H1 (cell line): ENCODE results near the gene CSNK2A3. TPM values are rescaled to one million over a fixed set of nuclear protein-coding genes. Genes with fewer than 3 reads are reported as not detected.

ENCODE experiments used
- ATF3 ChIP-seq: IDR thresholded peaks from 2 replicates; pipeline ENCODE4 v1.6.1; 2011; ENCODE audit warnings: low read depth, mild to moderate bottlenecking, low read length; ENCODE audit not compliant: insufficient read depth
- BACH1 ChIP-seq: IDR thresholded peaks from 2 replicates; pipeline ENCODE4 v1.6.1; 2012; ENCODE audit warnings: low read length, improper control_type of control experiment
- CHD7 ChIP-seq: fragments of 300-600 bp; sonication (generic); IDR thresholded peaks from 2 replicates; pipeline ENCODE4 v1.7.1; 2012; ENCODE audit warnings: low read length, moderate library complexity, mild to moderate bottlenecking, inconsistent platforms; ENCODE audit not compliant: insufficient replicate concordance
- CTCF ChIP-seq, 3 experiments: IDR thresholded peaks; 1 replicate in 2 of 3; 2 replicates in 1 of 3; pipeline versions ENCODE4 v1.5.1 to v1.6.1; 2011; ENCODE audit warnings: low read length in 3 of 3, mild to moderate bottlenecking in 3 of 3, inconsistent platforms in 2 of 3, low read depth in 1 of 3, moderate library complexity in 1 of 3; ENCODE audit not compliant: insufficient read depth in 1 of 3; ENCODE audit errors: control extremely low read depth in 1 of 3
- MAFK ChIP-seq: IDR thresholded peaks from 2 replicates; pipeline ENCODE4 v1.6.1; 2012; ENCODE audit warnings: low read depth, mild to moderate bottlenecking, improper control_type of control experiment, low read length
- NANOG ChIP-seq: IDR thresholded peaks from 2 replicates; pipeline ENCODE4 v1.6.1; 2011; ENCODE audit warnings: low read length, low read depth, mild to moderate bottlenecking, inconsistent platforms; ENCODE audit not compliant: insufficient read depth, poor library complexity, severe bottlenecking
- ZNF274 ChIP-seq: IDR thresholded peaks from 2 replicates; pipeline ENCODE4 v1.7.0; 2012; ENCODE audit warnings: low read length, borderline replicate concordance; ENCODE audit errors: extremely low read depth
- polyA plus RNA-seq, 7 experiments: library from polyadenylated mRNA; depleted of rRNA in 3 of 7; stranded (reverse) in 5 of 7; unstranded in 2 of 7; fragments of >200 nt in 5 of 7; fragments of 200-250 nt in 2 of 7; gene quantifications; 1 replicate in 5 of 7; 2 replicates in 1 of 7; 4 replicates in 1 of 7; pipeline versions ENCODE4 v1.2.1 to v1.2.3, GENCODE V29; 2011 to 2013; ENCODE audit warnings: missing spikeins in 2 of 7, mixed read lengths in 2 of 7
- total RNA-seq: library from RNA; stranded (reverse); fragmentation: NEBNext Ultra II Directional; extraction: Animal tissue kit (Norgen Biotek cat#: 25700); gene quantifications from 2 replicates; pipeline ENCODE4 v1.2.1, GENCODE V29; 2021

Gene CSNK2A3
- total and polyA plus RNA-seq, 2 of the 8 experiments (the other 6 are each of a cell fraction or from before 2014, with no cell fraction given): 0.69 to 1.0 TPM

- TF ChIP-seq CTCF (IDR thresholded peaks at IDR 0.05; ENCODE audit: control extremely low read depth in 1 of 3, insufficient read depth in 1 of 3, low read depth in 1 of 3, low read length in 3 of 3) (no peak), MAFK (no peak), ZNF274 (no peak), CHD7 (no peak), NANOG (no peak), BACH1 (no peak), ATF3 (no peak)
Observed at GRCh38 chr11:11381471-11382105, 28.5 kb upstream of the CSNK2A3 start (continued).
